Measurements from ENCODE around the gene GPR18. TPM values are rescaled to one million over a fixed set of nuclear protein-coding genes. Genes with fewer than 3 reads are reported as not detected.

Gene GPR18
- total RNA-seq, 1 experiment from 2014 or later: not detected

DNA sequence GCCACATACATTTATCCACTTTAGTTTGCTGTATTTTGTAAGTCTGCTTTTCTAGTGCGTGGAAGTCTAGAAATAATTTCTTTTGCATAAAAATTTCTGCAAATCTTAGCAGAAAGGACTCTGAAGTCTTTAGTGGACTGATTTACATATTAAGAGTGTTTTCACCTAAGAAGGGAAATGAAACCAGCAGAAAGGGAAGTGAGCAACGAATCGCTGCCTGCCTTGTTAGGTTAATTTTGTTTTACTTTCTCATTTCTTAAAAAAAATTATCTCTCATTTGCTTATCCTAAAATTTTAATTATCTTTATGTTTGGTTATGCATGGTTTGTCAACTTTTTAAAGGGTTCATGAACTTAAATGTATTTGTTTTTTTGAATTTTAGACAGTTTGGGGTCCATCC lies 767 bp upstream of the GPR18 start:
- CTCF ChIA-PET: no interaction called here
- no peak for DNase-seq (ENCODE audit: low spot score)
- Histone ChIP-seq H3K27ac (ENCODE audit: low read depth, low read length, poor library complexity, severe bottlenecking) (no peak overlapping the region), H3K9me3 (ENCODE audit: low read depth, low read length, poor library complexity, severe bottlenecking) (no peaks in the 10 kb centered on the region), H3K27me3 (replicated peaks; ENCODE audit: insufficient read depth, low read depth, low read length, poor library complexity) (no peaks in the 10 kb centered on the region), H3K4me3 (ENCODE audit: low read depth, low read length, poor library complexity, severe bottlenecking) (no peak overlapping the region), H3K36me3 (ENCODE audit: insufficient read depth, low read length, poor library complexity, severe bottlenecking) (peaks cover 4% of the 10 kb centered on the region), H3K4me1 (ENCODE audit: insufficient read depth, low read length, poor library complexity, severe bottlenecking) (peaks cover 8% of the 10 kb centered on the region)
- intact Hi-C loops (cut with micrococcal nuclease; ENCODE audit: unreplicated experiment): no loop called here
- TF ChIP-seq, protein P1, sequence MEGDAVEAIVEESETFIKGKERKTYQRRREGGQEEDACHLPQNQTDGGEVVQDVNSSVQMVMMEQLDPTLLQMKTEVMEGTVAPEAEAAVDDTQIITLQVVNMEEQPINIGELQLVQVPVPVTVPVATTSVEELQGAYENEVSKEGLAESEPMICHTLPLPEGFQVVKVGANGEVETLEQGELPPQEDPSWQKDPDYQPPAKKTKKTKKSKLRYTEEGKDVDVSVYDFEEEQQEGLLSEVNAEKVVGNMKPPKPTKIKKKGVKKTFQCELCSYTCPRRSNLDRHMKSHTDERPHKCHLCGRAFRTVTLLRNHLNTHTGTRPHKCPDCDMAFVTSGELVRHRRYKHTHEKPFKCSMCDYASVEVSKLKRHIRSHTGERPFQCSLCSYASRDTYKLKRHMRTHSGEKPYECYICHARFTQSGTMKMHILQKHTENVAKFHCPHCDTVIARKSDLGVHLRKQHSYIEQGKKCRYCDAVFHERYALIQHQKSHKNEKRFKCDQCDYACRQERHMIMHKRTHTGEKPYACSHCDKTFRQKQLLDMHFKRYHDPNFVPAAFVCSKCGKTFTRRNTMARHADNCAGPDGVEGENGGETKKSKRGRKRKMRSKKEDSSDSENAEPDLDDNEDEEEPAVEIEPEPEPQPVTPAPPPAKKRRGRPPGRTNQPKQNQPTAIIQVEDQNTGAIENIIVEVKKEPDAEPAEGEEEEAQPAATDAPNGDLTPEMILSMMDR (conservative IDR thresholded peaks at IDR 0.05; ENCODE audit: low read depth, low read length): no peak
- TF ChIP-seq EZH2 (IDR thresholded peaks at IDR 0.05; ENCODE audit: borderline replicate concordance, low read depth, low read length, poor library complexity, severe bottlenecking): no peak
- no TSS peak for BruUV-seq (replicated peaks)
- POLR2A ChIA-PET (ENCODE audit: low non-redundant PET): no interaction called here

DNA sequence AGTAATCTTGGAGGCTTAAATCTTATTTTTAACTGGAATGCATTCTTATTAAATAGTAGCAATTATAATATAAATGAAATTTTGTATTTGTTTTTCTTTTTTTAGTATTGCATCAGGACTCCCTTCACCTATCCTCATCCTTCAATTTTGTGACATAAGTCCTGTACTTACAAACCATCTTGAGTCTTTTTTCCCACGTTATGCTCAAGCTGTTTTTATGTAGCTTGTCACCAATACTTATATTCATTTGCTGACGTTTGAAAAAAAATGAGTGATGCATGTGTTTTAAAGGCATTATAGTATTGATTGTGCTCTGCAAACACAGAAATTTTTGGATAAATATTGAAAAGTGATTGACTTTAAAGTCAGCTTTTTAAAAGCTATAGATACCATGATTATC lies 888 bp downstream of the GPR18 start:
- ChIA-PET POLR2A (ENCODE audit: low non-redundant PET) (no interaction called here), CTCF (no interaction called here)
- no peak overlapping the region for H3K27ac ChIP-seq (ENCODE audit: low read depth, low read length, poor library complexity, severe bottlenecking)
- H3K27me3 ChIP-seq (replicated peaks; ENCODE audit: insufficient read depth, low read depth, low read length, poor library complexity): no peaks in the 10 kb centered on the region
- no TSS peak for BruUV-seq (replicated peaks)
- H3K36me3 ChIP-seq (ENCODE audit: insufficient read depth, low read length, poor library complexity, severe bottlenecking): peaks cover 4% of the 10 kb centered on the region
- H3K4me1 ChIP-seq (ENCODE audit: insufficient read depth, low read length, poor library complexity, severe bottlenecking): peaks cover 8% of the 10 kb centered on the region
- no peak for TF ChIP-seq EZH2 (IDR thresholded peaks at IDR 0.05; ENCODE audit: borderline replicate concordance, low read depth, low read length, poor library complexity, severe bottlenecking)
- TF ChIP-seq, protein P1 (conservative IDR thresholded peaks at IDR 0.05; ENCODE audit: low read depth, low read length): no peak
- no peaks in the 10 kb centered on the region for H3K9me3 ChIP-seq (ENCODE audit: low read depth, low read length, poor library complexity, severe bottlenecking)
- no peak for DNase-seq (ENCODE audit: low spot score)
- H3K4me3 ChIP-seq (ENCODE audit: low read depth, low read length, poor library complexity, severe bottlenecking): no peak overlapping the region
- intact Hi-C loops (cut with micrococcal nuclease; ENCODE audit: unreplicated experiment): no loop called here

DNA sequence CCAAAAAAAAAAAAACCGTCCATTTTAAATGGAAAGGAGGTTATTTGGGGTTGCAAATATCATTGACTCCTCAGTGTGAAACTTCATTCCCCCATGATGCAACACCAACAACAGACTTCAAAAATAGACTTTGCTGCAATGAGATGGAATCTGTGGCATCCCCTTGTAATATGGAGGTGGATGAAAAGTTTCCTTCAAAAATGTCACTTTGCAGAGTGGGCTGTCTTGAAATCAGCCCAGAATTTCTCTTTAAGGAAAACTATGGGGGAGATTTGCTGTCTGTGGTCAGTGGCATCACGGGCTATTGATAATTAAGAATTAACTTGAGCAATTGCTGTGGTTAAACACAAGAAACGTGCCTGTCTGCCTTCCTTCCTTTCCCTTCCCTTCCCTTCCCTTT lies 1.5 kb downstream of the GPR18 start:
- Histone ChIP-seq H3K4me3 (ENCODE audit: low read depth, low read length, poor library complexity, severe bottlenecking) (no peak overlapping the region), H3K36me3 (ENCODE audit: insufficient read depth, low read length, poor library complexity, severe bottlenecking) (peaks cover 4% of the 10 kb centered on the region), H3K27me3 (replicated peaks; ENCODE audit: insufficient read depth, low read depth, low read length, poor library complexity) (no peaks in the 10 kb centered on the region), H3K27ac (ENCODE audit: low read depth, low read length, poor library complexity, severe bottlenecking) (no peak overlapping the region), H3K4me1 (ENCODE audit: insufficient read depth, low read length, poor library complexity, severe bottlenecking) (peaks cover 8% of the 10 kb centered on the region), H3K9me3 (ENCODE audit: low read depth, low read length, poor library complexity, severe bottlenecking) (no peaks in the 10 kb centered on the region)
- no peak for DNase-seq (ENCODE audit: low spot score)
- no TSS peak for BruUV-seq (replicated peaks)
- intact Hi-C loops (cut with micrococcal nuclease; ENCODE audit: unreplicated experiment): no loop called here
- ChIA-PET CTCF (no interaction called here), POLR2A (ENCODE audit: low non-redundant PET) (no interaction called here)
- TF ChIP-seq, protein P1 (conservative IDR thresholded peaks at IDR 0.05; ENCODE audit: low read depth, low read length): no peak
- no peak for TF ChIP-seq EZH2 (IDR thresholded peaks at IDR 0.05; ENCODE audit: borderline replicate concordance, low read depth, low read length, poor library complexity, severe bottlenecking)
